Right lobe of liver (tissue), 6 donors: Measurements from ENCODE around the gene SLC16A12. TPM values are rescaled to one million over a fixed set of nuclear protein-coding genes. Genes with fewer than 3 reads are reported as not detected.

Source experiments
- ATAC-seq, 4 donors: fragments of 200-7000 bp; cut with Tn5 transposase; one replicate each; pipeline ENCODE4 v1.9.1; 2020; ENCODE audit warnings: mild to moderate bottlenecking in 4 of 4, moderate library complexity in 4 of 4
- DNase-seq, 3 donors: peaks; one replicate each; pipeline ENCODE4 v3.0.0-alpha.2; 2020
- H3K27ac ChIP-seq, 3 donors: fragments of 200-600 bp; one replicate each; pipeline ENCODE4 v1.8.0; 2022
- H3K27me3 ChIP-seq, 2 donors: fragments of 200-600 bp; one replicate each; pipeline ENCODE4 v1.8.0; 2022
- H3K36me3 ChIP-seq, 4 donors: fragments of 200-600 bp; sonication (generic) in 1 of 4; one replicate each; pipeline versions ENCODE4 v1.5.1 to v1.8.0; 2017 to 2022; ENCODE audit warnings: control low read depth in 1 of 4
- H3K4me1 ChIP-seq, 4 donors: fragments of 200-600 bp; sonication (generic) in 1 of 4; one replicate each; pipeline versions ENCODE4 v1.5.1 to v1.8.0; 2017 to 2022; ENCODE audit warnings: control low read depth in 1 of 4
- H3K4me3 ChIP-seq, 3 donors: fragments of 200-600 bp; one replicate each; pipeline ENCODE4 v1.8.0; 2022
- H3K9me3 ChIP-seq, 4 donors: fragments of 200-600 bp; sonication (generic) in 1 of 4; one replicate each; pipeline versions ENCODE4 v1.5.1 to v1.8.0; 2017 to 2022; ENCODE audit warnings: control low read depth in 1 of 4
- CTCF ChIP-seq, 4 donors: fragments of 200-600 bp in 3 of 4; fragments of 450-650 bp in 1 of 4; IDR thresholded peaks; one replicate each; pipeline versions ENCODE4 v1.5.1 to v1.8.0; 2016 to 2022; ENCODE audit warnings: antibody characterized with exemption in 4 of 4, mild to moderate bottlenecking in 2 of 4
- POLR2A ChIP-seq: fragments of 450-650 bp; IDR thresholded peaks from one replicate; pipeline ENCODE4 v1.6.1; 2017; ENCODE audit warnings: antibody characterized with exemption, mild to moderate bottlenecking
- WGBS: methylation state at CpG from one replicate; pipeline ENCODE4 v1.1.6; 2018; ENCODE audit warnings: low coverage, low lambda C conversion rate; ENCODE audit not compliant: insufficient coverage; ENCODE audit errors: missing lambda C conversion rate; 5-methylcytosine and 5-hydroxymethylcytosine counted together
- intact Hi-C, 2 donors: fragments of 100-400 bp; cut with DNase I; formaldehyde crosslinking; loops; one replicate each; pipeline versions ENCODE4 v1.11.2 to v1.14.1; 2022
- total RNA-seq, 6 experiments: library from RNA; depleted of rRNA in 2 of 6; stranded (reverse); fragments of >200 nt in 2 of 6; fragmentation: NEBNext Ultra II Directional in 3 of 6; extraction: Animal tissue kit (Norgen Biotek cat#: 25700) in 3 of 6; gene quantifications; one replicate each; pipeline versions ENCODE4 v1.1.0 to v1.2.4, GENCODE V29; 2016 to 2023
- donor health status: DM: no; HTN: yes; CAD: no.
- donor health status: DM: no; HTN: no; CAD: no.
- donor health status: DM: no; HTN: no; CAD: no.
- donor health status: DM: no; HTN: yes; CAD: no.
- donor health status: DM: no; HTN: yes; CAD: no.

The SLC16A12 gene
- total RNA-seq, 6 experiments from 2014 or later: 0.20 to 6.1 (median 0.80) TPM

- Histone ChIP-seq H3K9me3 (no peaks in the 10 kb centered on the region), H3K27ac (no peak overlapping the region), H3K4me3 (no peak overlapping the region), H3K36me3 (no peaks in the 10 kb centered on the region), H3K27me3 (no peaks in the 10 kb centered on the region), H3K4me1 (no peaks in the 10 kb centered on the region)
- intact Hi-C loops: no loop called here
- 67% methylated on average over 1 of the region's 1 CpG for WGBS
- DNase-seq (no peak), ATAC-seq (no peak)
- TF ChIP-seq CTCF (IDR thresholded peaks at IDR 0.05) (no peak), POLR2A (no peak)
These were observed 32.8 kb downstream of the SLC16A12 start for GRCh38 chr10:89502549-89502948.

DNA sequence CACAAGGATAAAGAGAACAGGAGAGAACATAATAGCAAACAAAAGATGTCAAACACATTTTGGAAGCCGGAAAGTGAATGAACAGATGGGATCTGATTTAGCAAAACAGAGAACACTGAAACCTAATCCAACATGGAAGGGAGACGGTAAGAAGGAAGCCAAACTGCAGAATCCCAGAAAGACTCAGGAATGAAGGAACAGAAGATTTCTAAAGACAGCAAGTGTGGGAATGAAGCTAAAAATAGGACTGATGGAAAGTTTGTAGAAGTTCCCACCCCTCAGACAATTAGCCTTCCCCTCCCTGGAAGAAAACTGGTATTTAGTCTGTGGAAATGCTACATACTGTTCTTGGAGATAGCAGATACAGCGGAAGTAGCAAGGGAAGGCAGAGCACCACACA lies 40.8 kb downstream of the SLC16A12 start:
- TF ChIP-seq CTCF (IDR thresholded peaks at IDR 0.05) (no peak), POLR2A (no peak)
- H3K27me3 ChIP-seq: no peaks in the 10 kb centered on the region
- H3K4me1 ChIP-seq: no peaks in the 10 kb centered on the region
- no peak overlapping the region for H3K4me3 ChIP-seq
- no peak overlapping the region for H3K27ac ChIP-seq
- no peaks in the 10 kb centered on the region for H3K9me3 ChIP-seq
- H3K36me3 ChIP-seq: no peaks in the 10 kb centered on the region
- intact Hi-C loops: no loop called here
- DNase-seq: no peak
- no peak for ATAC-seq
- 73% methylated on average over 2 of the region's 3 CpGs for WGBS

- Histone ChIP-seq H3K4me1 (no peaks in the 10 kb centered on the region), H3K9me3 (no peaks in the 10 kb centered on the region), H3K4me3 (no peak overlapping the region), H3K27ac (no peak overlapping the region), H3K27me3 (no peaks in the 10 kb centered on the region), H3K36me3 (no peaks in the 10 kb centered on the region)
- intact Hi-C loops: no loop called here
- ATAC-seq (no peak), DNase-seq (no peak)
- 57% methylated on average over 5 of the region's 5 CpGs for WGBS
- TF ChIP-seq CTCF (IDR thresholded peaks at IDR 0.05): no peak
- no peak for TF ChIP-seq POLR2A
These were observed 41.3 kb downstream of the SLC16A12 start for GRCh38 chr10:89494068-89494467.

- no peak for ATAC-seq
- WGBS: 45% methylated on average over 2 of the region's 2 CpGs
- Histone ChIP-seq H3K27me3 (no peaks in the 10 kb centered on the region), H3K4me1 (no peaks in the 10 kb centered on the region), H3K36me3 (no peaks in the 10 kb centered on the region), H3K4me3 (no peak overlapping the region), H3K9me3 (no peaks in the 10 kb centered on the region), H3K27ac (no peak overlapping the region)
- no peak for TF ChIP-seq POLR2A
- TF ChIP-seq CTCF (IDR thresholded peaks at IDR 0.05): no peak
- intact Hi-C loops: no loop called here
- no peak for DNase-seq
These were observed 43.5 kb downstream of the SLC16A12 start for GRCh38 chr10:89491932-89492331.
